Mucosa of stomach (tissue), 1 donor: ENCODE data around the gene NCAN.

Source experiments
- H3K27me3 ChIP-seq: one replicate; pipeline ENCODE4 v1.7.0; 2013; ENCODE audit warnings: mild to moderate bottlenecking, low read length; ENCODE audit not compliant: control insufficient read depth, insufficient read depth
- H3K36me3 ChIP-seq: one replicate; pipeline ENCODE4 v1.7.0; 2013; ENCODE audit warnings: low read length; ENCODE audit not compliant: control insufficient read depth, insufficient read depth
- H3K4me1 ChIP-seq: one replicate; pipeline ENCODE4 v1.7.0; 2013; ENCODE audit warnings: mild to moderate bottlenecking, low read length; ENCODE audit not compliant: control insufficient read depth, insufficient read depth
- H3K4me3 ChIP-seq: one replicate; pipeline ENCODE4 v1.7.0; 2013; ENCODE audit warnings: low read length
- H3K9ac ChIP-seq: one replicate; pipeline ENCODE4 v1.7.0; 2013; ENCODE audit warnings: mild to moderate bottlenecking, low read length, moderate library complexity
- H3K9me3 ChIP-seq: one replicate; pipeline ENCODE4 v1.7.0; 2013; ENCODE audit warnings: mild to moderate bottlenecking, low read length, moderate library complexity; ENCODE audit not compliant: control insufficient read depth
- donor health status: Pancreatic carcinoma.

Gene NCAN

DNA sequence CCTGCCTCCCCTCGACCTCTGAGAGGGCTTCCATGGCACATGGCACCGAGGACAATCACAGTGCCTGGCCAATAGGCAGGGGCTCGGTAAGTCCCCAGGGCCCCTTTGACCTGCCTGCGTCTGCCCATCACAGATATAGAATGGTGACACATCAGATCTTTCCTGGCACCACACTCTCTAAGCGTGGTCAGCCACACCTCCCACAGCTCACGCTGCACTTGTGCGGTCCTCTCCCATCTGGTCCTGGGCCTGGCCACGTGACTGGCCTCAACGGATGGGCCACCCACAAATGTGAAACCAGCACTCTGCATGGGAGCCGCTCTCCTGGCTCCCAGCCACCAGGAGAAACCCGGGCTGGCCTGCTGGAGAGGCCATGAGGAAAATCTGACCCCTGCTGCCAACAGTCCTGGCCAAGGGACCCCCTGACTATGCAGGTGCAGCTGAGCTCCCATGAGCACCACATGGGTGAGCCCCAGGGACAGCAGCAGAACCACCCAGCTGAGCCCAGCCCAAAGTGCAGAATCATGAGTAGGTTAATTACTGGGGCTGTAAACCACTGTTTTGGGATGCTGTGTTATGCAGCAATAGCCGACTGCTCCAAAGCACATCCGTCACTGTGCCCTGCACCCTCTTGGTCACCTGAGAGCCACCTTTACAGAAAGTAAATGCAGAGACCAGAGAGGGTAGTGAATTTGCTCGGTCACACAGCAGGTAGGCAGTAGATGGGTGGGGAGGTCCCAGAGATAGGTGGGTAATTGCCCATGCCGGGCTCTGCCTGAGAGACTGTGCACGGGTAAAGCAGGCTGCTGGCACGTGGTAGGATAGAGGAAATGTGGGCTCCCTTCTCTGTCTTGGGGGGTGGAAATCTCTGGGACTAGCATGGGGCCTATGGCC is 32.0 kb upstream of the NCAN start:
- Histone ChIP-seq H3K4me3 (no peak overlapping the region), H3K9ac (no peak overlapping the region), H3K36me3 (peaks cover 9% of the 10 kb centered on the region), H3K27me3 (no peaks in the 10 kb centered on the region), H3K4me1 (no peaks in the 10 kb centered on the region), H3K9me3 (no peaks in the 10 kb centered on the region)

DNA sequence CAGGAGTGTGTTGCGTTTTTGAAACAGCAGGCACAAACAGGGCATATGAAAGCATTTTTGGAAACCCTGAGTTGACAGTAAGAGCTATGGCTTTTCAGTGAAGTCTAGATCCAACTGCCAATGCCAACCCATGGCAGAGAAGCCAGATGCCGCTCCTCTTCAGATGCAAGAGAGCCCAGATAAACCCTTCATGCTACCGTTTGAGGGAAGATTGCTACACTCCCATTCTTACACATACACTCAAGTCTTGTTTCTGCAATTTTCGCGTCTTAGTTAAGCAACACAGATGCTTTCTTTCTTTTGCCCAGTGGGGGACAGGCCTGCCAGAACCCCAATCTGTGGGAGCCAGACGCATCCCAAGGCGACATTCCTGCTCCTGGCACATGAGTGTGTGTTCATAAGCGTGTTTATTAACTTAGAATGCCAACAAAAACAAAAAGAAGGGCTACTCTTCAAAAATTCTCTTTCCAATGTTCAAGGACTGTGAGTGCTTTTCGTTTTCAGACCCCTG is 30.2 kb upstream of the NCAN start:
- Histone ChIP-seq H3K27me3 (no peaks in the 10 kb centered on the region), H3K9ac (no peak overlapping the region), H3K4me3 (no peak overlapping the region), H3K9me3 (no peaks in the 10 kb centered on the region), H3K4me1 (no peaks in the 10 kb centered on the region), H3K36me3 (peaks cover 9% of the 10 kb centered on the region)

DNA sequence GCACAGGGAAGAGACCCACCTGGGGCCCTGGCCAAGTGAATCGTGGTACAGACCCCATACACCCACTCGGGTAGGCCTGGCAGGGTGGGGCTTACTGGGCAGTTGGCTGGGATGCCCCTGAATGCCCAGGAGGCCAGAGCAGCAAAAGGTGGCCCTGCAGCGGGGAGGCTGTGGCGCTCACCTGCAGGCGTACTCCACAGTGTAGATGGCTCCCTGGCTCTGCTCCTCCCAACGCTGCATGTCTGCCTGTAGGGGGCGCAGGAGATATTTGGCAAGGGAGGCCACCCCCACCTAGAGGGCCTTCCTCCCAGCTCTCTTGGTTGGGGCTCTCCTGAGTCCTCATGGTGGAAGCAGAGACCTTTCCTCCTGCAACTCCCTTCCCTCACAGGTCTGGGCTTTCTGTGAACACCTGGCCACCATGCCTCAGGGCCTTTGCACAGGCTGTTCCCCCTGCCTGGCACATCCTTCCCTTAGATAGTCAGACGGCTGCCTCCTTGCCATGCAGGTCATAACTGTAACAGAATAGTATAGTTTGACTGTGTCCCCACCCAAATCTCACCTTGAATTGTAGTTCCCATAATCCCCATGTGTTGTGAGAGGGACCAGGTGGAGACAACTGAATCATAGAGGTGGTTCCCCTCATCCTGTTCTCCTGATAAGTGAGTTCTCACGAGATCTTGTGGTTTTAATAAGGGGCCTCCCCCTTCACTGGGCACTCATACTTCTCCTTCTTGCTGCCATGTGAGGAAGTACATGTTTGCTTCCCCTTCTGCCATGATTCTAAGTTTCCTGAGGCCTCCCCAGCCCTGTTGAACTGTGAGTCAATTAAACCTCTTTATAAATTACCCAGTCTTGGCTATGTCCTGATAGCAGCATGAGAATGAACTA is 25.7 kb upstream of the NCAN start:
- Histone ChIP-seq H3K4me1 (peaks cover 10% of the 10 kb centered on the region), H3K9ac (no peak overlapping the region), H3K9me3 (no peaks in the 10 kb centered on the region), H3K36me3 (no peaks in the 10 kb centered on the region), H3K4me3 (no peak overlapping the region), H3K27me3 (no peaks in the 10 kb centered on the region)

DNA sequence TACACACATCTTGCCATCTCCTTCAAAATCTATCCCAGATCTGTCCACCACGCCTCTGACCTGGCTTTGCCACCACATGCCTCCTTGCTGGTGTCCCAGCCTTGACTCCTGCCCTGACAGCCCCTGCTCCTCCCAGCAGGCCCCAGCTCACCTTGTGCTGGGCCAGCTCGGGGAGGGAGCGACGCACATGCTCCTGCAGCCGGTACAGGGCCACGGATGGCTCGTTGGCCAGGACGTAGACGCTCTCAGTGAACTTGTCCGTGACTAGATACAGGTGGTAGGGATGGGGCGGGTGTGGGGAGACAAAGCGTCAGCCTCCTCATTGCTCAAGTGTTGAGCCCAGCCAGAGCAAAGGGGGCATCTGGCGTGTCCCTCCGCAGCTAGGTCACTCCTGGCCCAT is 25.0 kb upstream of the NCAN start:
- no peaks in the 10 kb centered on the region for H3K27me3 ChIP-seq
- peaks cover 12% of the 10 kb centered on the region for H3K4me1 ChIP-seq

DNA sequence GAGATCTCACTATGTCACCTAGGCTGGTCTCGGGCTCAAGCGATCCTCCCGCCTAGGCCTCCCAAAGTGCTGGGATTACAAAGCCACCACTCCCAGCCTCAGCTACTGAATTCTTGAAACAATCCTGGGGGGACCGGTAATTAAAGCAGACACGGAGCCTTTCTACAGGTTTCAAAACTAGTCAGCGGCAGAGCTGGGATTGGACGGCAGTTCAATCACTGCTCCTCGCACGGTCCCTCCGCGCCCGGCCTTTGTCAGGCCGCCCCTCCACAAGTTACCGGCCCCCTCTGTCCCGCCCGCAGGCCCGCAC is 20.0 kb upstream of the NCAN start:
- peaks cover 18% of the 10 kb centered on the region for H3K4me1 ChIP-seq
- H3K27me3 ChIP-seq = no peaks in the 10 kb centered on the region

More for the DNA sequence above, 25.0 kb upstream of the NCAN start:
- H3K9me3 ChIP-seq = no peaks in the 10 kb centered on the region
- peaks cover 3% of the 10 kb centered on the region for H3K36me3 ChIP-seq
- no peak overlapping the region for H3K4me3 ChIP-seq
- no peak overlapping the region for H3K9ac ChIP-seq

DNA sequence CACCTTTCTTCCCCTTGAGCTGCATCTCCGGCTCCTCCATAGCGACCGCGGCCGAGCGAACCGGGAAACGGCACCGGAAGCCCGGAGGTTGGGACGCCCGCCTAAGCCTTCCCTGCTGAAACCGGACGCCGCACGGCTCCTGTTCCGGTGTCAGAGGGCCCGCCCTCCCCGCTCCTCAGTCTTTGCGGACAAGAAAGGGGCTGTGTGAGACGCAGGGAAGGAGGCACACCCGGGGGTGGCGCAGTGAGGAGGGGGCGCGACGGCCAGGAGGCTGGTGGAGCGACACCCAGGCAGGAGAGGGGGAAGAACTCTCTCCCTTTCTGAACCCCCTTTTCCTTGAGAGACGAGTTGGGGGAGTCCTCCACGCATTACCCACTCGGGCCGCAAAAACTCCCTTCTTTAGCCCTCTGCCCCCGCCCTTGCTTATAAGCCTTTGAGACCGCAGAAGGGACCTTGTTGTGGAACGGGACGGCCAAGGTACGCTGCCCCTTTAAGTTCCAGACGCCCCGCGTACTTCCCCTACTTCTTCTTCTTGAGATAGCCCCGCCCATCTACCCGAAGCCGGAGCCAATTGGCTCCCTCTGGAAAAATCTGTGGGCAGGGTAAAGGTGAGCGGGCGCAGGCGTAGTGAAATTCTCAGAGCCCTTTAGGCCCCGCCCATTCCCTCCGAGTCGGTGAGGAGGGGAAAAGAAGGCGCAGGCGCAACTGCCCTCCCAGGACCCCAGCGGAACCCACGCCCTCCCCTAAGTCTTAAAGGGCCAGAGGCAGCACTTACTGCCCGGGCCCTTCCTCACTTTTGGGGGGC is 19.5 kb upstream of the NCAN start, which contains the start of the genes BORCS8 and RFXANK:
TSS of gene BORCS8 (minus strand) at position 75 of the 805 bp plus-strand sequence. CDS start at position 40, 35 bp downstream.
TSS of gene RFXANK (plus strand) at position 181 of the 805 bp plus-strand sequence. CDS start 1,689 bp downstream, outside the sequence.
- Histone ChIP-seq H3K9ac (peak within 1 kb of the TSS; percentile 100), H3K9me3 (no peaks in the 10 kb centered on the region), H3K4me1 (peaks cover 18% of the 10 kb centered on the region), H3K36me3 (peaks cover 3% of the 10 kb centered on the region), H3K27me3 (no peaks in the 10 kb centered on the region), H3K4me3 (peak within 1 kb of the TSS; percentile 98)

More for the DNA sequence above, 20.0 kb upstream of the NCAN start:
- H3K9ac ChIP-seq = peak overlapping the region; percentile 100
- peak overlapping the region; percentile 98 for H3K4me3 ChIP-seq
- H3K9me3 ChIP-seq = no peaks in the 10 kb centered on the region
- H3K36me3 ChIP-seq = peaks cover 3% of the 10 kb centered on the region

DNA sequence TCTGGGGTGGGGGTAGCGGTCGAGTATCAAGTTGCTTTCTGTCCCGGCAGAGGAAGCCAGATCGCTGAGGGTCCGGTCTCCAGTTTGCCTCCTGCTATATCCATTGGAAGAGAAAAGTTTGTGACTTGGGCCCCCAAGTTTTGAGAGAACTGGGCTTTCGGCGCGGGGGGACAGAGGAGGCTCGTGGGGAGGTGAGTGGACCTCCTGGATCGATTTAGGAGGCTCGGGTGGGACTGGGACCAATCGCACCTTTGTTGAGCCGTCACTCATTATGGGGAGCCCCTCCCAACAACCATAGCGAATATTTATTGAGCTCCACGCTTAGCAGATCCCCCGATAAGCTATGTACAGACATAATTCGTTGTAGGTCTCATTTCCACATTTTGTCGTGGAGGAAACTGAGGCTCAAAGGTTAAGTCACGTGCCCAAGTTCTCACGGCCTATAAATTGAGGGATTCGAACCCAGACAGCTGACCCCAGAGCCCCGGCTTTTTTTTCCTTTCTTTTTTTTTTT is 18.8 kb upstream of the NCAN start:
- H3K4me1 ChIP-seq = peaks cover 18% of the 10 kb centered on the region
- no peaks in the 10 kb centered on the region for H3K9me3 ChIP-seq
- no peaks in the 10 kb centered on the region for H3K27me3 ChIP-seq
- H3K4me3 ChIP-seq = peak overlapping the region; percentile 97
- H3K36me3 ChIP-seq = peaks cover 3% of the 10 kb centered on the region
- H3K9ac ChIP-seq = peak overlapping the region; percentile 100

DNA sequence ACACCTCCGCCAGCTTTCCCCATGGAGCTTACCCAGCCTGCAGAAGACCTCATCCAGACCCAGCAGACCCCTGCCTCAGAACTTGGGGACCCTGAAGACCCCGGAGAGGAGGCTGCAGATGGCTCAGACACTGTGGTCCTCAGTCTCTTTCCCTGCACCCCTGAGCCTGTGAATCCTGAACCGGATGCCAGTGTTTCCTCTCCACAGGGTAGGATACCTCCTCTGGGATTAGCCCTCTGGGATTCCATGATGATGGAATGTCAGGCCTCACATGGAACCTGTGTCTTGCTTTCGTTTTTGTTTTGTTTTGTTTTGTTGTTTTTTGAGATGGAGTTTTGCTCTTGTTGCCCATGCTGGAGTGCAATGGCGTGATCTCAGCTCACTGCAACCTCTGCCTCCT is 17.8 kb upstream of the NCAN start:
- Histone ChIP-seq H3K27me3 (no peaks in the 10 kb centered on the region), H3K4me1 (peaks cover 18% of the 10 kb centered on the region), H3K9me3 (no peaks in the 10 kb centered on the region), H3K4me3 (no peak overlapping the region), H3K36me3 (peaks cover 3% of the 10 kb centered on the region), H3K9ac (no peak overlapping the region)

DNA sequence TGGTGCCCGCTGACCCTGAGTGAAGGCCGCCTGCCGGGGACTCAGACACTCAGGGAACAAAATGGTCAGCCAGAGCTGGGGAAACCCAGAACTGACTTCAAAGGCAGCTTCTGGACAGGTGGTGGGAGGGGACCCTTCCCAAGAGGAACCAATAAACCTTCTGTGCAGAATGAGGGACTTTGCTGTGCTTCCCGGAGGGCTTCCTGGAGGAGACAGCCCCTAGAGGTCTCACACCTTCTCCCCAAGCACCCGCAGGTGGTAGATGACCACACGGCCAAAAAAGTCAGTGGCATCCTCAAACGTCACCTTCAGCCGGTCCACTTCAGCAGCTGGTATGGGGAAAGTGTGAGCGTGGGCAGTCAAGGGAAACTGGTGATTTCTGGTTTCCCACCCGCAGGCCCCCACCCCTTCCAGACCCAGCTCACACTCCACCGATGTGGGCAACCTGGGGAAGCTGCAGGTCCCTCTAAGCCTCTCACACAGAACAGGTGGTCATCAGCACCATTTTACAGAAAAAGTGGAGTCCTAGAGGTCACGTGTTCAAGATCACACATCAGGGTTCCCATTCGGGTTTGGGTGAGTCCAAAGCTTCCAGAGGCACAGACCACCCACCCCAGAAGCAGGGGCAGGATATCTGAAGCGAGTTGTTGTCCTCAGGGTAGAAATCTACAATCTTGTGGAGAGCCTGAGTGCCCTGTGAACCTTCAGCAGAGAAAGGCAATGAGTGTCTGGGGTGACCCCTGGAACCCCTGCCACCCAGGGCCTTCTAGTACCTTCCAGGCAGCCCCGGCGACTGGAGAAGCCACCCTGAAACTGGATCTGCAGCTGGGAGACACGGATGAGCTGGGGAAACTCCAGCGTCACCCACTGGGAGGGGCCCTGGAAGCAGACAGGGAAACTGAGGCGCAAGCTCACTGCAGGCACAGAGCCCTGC is 9.8 kb upstream of the NCAN start:
- Histone ChIP-seq H3K9me3 (no peaks in the 10 kb centered on the region), H3K4me3 (no peak overlapping the region), H3K36me3 (no peaks in the 10 kb centered on the region), H3K27me3 (peaks cover 11% of the 10 kb centered on the region), H3K9ac (peak overlapping the region; percentile 84), H3K4me1 (peaks cover 18% of the 10 kb centered on the region)

DNA sequence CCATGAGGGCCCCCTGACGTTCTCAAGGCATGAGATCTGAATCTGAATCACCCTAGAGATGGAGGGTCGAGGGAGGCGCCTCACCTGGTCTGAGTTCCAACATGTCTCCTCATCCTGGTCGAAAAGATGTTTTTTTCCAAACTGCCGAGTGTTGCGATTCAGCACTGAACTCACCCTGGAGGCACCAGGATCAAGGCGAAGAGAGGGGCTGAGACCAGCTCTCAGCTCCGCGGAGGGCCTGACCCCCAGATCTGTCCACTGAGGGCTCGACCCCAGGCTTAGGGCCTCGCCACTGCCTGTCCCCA is 9.1 kb upstream of the NCAN start:
- H3K4me1 ChIP-seq = peaks cover 24% of the 10 kb centered on the region
- peak overlapping the region; percentile 84 for H3K9ac ChIP-seq
- no peaks in the 10 kb centered on the region for H3K9me3 ChIP-seq
- no peaks in the 10 kb centered on the region for H3K36me3 ChIP-seq
- H3K4me3 ChIP-seq = peak overlapping the region; percentile 79
- H3K27me3 ChIP-seq = peaks cover 11% of the 10 kb centered on the region
